ENCODE data around the gene USPL1.

GRCh38 chr13:30601836-30602235 lies 15.9 kb upstream of the USPL1 start:
- no peak for TF ChIP-seq EZH2 (IDR thresholded peaks at IDR 0.05; ENCODE audit: low read length, unreplicated experiment)
- TF ChIP-seq, protein P1, sequence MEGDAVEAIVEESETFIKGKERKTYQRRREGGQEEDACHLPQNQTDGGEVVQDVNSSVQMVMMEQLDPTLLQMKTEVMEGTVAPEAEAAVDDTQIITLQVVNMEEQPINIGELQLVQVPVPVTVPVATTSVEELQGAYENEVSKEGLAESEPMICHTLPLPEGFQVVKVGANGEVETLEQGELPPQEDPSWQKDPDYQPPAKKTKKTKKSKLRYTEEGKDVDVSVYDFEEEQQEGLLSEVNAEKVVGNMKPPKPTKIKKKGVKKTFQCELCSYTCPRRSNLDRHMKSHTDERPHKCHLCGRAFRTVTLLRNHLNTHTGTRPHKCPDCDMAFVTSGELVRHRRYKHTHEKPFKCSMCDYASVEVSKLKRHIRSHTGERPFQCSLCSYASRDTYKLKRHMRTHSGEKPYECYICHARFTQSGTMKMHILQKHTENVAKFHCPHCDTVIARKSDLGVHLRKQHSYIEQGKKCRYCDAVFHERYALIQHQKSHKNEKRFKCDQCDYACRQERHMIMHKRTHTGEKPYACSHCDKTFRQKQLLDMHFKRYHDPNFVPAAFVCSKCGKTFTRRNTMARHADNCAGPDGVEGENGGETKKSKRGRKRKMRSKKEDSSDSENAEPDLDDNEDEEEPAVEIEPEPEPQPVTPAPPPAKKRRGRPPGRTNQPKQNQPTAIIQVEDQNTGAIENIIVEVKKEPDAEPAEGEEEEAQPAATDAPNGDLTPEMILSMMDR (conservative IDR thresholded peaks at IDR 0.05; ENCODE audit: low read depth, low read length), result no peak
